Cortex of kidney (tissue), 1 donor: ENCODE results near the gene RPL22.

ENCODE experiments used
- DNase-seq: peaks from one replicate; lab custom pipeline; 2025; lab: John Stamatoyannopoulos, UW

Gene RPL22

DNA sequence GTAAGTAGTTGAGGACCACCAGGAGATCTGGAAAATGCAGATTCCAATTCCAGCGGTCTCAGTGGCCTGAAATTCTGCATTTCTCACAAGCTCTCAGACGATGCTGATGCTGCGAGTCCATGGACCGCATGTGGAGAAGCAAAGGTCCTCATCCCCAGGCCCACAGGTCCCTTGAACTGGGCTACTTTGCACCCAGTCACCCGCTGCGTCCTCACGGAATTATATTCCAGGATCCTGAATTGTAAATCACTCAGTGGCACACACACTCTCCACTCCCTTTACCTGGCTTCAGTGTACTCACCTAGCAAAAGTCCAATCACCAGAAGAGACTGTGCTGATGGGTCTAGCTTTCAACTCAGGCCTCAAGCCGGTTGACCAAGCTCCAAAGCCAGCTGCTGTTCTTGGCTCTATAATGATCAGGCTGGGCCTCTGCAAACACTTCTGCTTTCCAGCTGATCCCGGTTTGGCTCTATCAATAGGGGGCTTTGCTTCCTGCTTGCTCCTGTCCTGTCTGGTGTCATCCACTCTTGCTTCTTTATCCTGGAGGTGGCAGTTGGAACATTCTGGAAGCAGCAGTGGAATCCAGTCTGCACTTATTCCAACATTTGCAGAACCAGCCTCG is 904 bp upstream of the RPL22 start:
- DNase-seq: no peak

DNA sequence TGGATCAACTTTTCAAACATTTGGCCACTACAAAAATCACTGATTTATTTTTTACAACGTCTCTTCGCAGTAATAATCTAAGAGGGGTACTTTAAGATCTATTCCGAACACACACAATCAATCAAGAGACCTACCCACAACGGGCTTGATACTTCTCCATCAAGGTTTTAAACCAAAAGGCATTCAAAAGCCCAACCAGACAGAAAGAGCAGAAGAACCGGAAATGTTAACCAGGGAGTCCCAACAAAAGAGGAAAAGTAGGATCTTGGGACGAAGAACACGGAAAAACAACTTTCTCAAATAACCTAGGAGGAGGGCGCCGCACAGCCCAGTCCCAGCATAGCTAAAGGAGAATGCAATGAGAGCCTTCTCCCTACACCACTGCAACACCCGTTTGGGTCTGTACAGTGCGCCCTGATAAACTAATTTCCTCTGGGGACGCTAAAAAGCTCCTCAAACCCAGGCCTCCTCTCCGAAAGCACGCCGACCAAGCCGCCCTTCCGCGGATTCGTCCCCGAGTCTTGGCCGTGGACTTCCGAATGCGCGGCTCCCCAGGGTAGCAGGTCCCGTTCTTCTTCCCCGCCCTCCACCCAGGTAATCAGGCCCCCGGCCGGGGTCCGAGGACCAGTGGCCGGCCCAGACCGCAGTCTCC is 623 bp downstream of the RPL22 start:
- no peak for DNase-seq

DNA sequence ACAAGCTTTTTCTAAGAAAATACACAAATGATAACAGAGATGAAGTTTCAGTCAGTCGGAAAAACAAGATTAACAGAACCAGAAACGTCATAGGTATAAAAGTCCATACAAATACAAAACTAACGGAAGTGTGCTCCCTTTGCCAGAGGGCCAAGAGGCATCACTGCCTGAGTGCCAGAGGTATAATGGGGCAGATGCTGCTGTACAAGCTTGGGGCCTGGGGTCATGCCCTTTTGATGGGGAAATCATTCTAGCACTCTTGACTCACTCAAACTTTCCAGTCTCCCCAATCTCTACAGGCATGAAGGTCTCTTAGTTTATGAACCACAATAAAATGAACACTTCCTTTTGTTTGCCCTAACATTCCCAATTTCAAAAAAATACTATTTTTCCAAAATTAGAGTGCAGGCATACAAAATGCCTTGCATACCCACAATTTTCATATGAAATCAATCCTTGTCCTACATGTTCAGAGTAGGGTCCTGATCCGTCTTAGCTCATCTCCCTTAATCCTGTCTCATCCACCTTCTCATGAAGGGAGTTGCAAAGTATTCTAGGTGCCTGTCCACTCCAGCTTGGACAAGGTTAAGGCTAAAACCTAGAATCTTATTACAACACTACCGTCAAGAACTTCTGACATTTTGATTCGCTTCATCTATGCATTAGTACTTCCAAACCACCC is 1.5 kb downstream of the RPL22 start:
- no peak for DNase-seq

DNA sequence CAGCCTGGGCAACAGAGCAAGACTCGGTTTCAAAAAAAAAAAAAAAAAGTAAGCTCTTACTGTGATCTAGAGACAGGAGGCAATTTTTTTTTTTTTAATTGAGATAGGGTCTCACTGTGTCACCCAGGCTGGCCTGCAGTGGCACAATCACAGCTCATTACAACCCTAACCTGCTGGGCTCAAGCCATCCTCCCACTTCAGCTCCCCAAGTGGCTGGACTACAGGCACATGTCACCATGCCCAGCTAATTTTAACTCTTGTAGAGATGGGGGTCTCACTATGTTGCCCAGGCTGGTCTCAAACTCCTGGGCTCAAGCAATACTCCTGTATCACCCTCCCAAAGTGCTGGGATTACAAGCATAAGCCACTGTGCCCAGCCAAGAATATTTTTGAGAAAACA is 7.4 kb downstream of the RPL22 start:
- DNase-seq: no peak

- DNase-seq: no peak
These were observed 10.9 kb downstream of the RPL22 start for GRCh38 chr1:6188466-6188865.

- no peak for DNase-seq
These were observed 13.6 kb downstream of the RPL22 start for GRCh38 chr1:6185635-6186382.

DNA sequence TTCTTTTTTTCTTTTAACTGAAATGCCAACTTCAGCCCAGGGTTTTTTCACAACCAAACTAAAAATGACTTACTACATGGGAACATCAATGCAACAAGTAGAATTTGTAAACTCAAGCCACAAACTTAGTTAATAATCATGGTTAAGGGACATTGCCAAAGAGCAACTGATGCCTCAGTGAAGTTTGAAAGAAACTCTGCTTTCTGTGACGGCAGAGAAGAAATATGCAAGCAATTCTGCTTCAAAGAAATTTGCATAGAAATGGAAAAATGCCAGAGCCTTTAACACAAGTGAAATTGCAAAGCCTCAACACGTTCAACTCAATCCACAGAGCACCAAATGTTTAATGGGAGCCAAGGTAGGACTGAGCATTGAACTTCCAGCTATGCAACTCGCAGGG is 14.2 kb downstream of the RPL22 start:
- DNase-seq: no peak

DNA sequence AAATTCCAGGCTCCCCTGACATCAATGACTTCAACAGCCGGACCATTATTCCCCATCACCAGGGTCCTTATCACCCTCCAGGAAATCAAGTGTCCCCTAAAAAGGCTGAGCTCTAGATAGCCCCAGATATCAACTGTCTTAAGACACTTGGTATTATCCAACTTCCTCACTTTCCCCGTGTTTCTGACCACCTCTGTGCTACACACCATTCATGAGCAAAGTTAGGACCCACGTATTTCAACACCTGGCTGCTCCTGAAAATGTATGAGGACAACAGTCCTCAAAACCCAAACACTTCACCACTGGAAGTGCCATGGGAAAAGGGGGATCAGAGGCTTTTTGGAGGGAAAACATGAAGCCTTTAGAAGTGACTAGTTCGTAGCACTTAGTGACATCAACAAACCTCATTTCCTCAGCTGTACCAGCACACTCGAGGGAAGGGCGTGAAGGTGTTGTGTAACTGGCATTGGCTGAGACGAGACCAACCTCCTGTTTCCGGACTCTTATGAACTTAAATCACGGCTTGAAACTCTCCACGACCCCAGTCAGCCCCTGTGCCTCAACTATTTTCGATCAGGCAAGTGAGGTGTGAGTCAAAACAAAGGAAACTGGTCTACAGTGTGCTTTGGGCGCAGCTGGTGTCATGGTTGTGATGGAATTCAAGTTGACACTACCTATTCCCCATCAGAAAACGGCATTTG is 15.2 kb downstream of the RPL22 start:
- DNase-seq: no peak

GRCh38 chr1:6183520-6183989 is 15.8 kb downstream of the RPL22 start:
- no peak for DNase-seq

DNA sequence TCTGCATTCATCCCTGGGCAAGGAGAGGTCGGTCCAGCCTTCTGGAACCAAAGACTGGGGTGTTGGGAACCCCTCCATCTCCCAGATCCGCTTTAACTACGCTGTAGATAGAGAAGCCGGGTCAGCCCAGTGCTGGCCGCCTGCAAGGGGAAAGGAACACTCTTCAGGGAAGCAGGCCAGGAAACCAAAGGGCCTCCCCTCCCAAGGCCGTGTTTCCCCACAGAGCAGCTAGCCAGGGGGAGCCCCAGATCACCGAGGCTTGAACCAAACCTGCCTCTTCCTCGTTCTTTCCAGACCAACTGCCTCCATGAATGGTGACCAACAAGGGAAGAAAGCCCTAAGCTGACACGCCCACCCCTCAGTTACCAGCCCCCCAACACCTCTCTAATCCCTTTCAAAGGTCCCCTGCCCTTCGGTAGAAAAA is 18.0 kb downstream of the RPL22 start:
- no peak for DNase-seq

- DNase-seq: no peak
These were observed 18.6 kb downstream of the RPL22 start for GRCh38 chr1:6180707-6181311.

DNA sequence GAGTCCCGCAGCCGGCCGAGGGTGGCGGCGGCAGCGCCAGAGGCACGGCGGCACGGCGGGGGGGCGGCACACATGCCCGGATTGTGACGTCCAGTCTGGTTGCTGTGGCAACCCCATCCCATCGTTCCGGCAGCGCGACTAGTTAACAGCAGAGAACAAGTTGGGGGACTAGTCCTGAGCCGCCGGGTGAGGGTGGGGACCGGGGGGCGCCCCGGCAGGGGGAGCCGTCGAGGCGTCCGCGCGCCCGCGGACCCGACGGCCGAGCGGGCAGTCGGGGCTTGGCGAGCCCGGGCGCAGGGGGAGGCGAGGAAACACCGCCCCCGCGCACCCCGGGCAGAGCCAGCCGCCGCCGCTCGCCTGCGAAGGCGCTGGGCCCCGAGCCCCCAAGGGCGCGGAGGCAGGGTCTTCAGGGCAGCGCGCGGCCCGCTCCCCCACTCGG is 19.1 kb downstream of the RPL22 start, which contains the start of gene CHD5:
Gene CHD5, minus strand, starts transcription at position 54 of the 439 bp plus-strand sequence. CDS start 298 bp downstream, outside the sequence.
- DNase-seq: no peak

GRCh38 chr1:6179564-6180175 is 19.7 kb downstream of the RPL22 start:
- DNase-seq: no peak

- no peak for DNase-seq
These were observed 20.4 kb downstream of the RPL22 start for GRCh38 chr1:6178751-6179563.

DNA sequence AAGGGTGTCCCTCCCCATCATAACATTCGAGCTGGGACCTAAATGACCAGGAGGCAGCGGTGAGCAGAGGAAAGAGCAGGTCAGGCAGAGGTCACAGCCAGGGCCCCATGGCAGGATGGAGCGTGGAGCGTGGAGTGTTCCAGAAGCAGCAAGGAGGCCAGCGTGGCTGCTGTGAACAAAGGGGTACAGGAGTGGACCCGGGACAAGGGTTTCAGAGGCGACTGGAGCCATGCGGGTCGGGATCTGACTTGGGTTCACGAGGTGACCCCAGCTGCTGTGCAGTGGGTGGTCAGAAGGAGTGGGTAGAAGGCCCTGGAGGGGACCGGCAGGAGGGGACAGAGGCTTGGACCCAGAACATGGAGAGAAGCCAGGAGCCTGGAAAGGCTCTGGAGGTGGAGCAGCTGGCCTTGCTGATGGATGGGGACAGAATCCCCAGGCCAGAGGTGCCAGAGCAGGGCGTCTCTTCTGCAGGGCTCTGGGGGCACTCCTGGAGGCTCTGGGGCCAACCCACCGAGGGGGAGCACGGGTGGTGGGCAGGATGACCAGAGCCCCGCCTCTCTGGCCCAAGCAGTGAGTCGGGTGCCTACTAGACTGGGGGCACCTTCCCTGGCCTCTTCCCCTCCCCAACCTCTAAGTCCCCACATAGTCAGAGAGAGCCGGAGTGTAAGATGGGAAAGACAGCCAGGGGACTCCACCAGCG is 21.6 kb downstream of the RPL22 start:
- no peak for DNase-seq

DNA sequence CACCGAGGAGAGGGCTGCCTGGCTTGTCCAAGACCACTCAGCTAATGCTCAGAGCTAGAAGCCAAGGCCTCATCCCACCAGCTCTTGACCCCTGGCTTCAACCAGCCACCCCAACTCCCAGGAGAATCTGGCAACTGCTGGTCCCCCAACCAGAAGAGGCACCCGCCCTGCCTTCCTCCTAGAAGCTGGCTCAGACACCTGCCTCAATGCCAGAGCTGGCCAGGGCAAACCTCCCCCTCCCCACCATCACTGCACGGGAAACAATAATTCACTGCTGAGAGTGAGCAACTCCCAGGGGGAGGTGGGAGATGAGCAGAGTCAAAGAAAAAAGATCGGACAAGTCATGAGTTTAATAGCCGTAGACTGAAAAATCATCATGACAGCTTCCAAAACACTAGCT is 22.6 kb downstream of the RPL22 start:
- DNase-seq: no peak

GRCh38 chr1:6175411-6175828 is 24.0 kb downstream of the RPL22 start:
- DNase-seq: no peak

DNA sequence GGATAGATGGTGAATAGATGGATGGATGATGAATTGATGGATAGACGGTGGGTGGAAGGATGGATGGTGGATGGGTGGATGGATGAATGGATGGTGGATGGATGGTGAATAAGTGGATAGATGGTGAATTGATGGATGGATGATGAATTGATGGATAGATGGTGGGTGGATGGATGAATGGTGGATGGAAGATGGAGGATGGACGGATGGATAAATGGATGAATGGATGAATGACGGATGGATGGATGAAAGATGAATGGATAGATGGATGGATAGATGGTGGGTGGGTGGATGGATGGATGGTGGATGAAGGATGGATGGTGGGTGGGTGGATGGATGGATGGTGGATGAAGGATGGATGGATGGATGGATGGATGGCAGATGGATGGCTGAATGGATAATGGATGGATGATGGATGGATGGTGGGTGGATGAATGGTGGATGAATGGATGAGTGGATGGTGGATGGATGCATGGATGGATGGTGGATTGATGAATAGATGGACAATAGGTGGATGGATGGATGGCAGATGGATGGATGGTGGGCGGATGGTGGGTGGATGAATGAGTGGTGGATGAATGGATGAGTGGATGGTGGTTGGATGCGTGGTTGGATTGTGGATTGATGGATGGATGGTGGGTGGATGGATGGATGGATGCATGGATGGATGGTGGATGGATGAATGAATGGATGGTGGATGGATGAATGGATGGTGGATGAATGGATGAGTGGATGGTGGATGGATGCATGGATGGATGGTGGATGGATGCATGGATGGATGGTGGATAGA is 24.6 kb downstream of the RPL22 start:
- DNase-seq: no peak

GRCh38 chr1:6172549-6172948 is 26.8 kb downstream of the RPL22 start:
- DNase-seq: no peak
